Activated CD8-positive, alpha-beta memory T cell treated with anti-CD3 and anti-CD28 coated beads, Interleukin-2, amount 50 U/mL, for 4 hours (primary cell): ENCODE results near the gene CDK2.

Experiments
- DNase-seq: peaks from one replicate; pipeline ENCODE4 v3.0.0-alpha.2; 2020

Gene CDK2

GRCh38 chr12:56017181-56017580 is 50.6 kb downstream of the CDK2 start:
- no peak for DNase-seq

DNA sequence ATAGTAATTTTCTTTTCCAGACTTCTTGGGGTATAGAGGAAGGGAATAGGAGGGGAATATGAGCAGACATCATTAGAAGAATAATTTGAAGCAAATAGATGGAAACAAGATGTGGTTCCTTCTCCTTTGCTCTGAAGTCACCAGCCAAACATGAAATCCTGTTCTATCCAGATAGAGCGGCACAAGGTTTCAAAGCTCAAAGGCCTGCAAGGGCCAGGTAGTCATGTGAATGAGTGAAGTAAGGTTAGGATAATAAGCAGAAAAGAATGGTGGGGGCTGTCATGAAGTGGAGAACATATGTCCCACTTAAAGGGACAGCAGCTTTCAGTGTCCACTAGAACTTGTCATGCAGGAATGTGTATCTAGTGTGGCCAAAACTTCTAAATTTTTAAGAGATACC is 51.7 kb downstream of the CDK2 start:
- DNase-seq = no peak

DNA sequence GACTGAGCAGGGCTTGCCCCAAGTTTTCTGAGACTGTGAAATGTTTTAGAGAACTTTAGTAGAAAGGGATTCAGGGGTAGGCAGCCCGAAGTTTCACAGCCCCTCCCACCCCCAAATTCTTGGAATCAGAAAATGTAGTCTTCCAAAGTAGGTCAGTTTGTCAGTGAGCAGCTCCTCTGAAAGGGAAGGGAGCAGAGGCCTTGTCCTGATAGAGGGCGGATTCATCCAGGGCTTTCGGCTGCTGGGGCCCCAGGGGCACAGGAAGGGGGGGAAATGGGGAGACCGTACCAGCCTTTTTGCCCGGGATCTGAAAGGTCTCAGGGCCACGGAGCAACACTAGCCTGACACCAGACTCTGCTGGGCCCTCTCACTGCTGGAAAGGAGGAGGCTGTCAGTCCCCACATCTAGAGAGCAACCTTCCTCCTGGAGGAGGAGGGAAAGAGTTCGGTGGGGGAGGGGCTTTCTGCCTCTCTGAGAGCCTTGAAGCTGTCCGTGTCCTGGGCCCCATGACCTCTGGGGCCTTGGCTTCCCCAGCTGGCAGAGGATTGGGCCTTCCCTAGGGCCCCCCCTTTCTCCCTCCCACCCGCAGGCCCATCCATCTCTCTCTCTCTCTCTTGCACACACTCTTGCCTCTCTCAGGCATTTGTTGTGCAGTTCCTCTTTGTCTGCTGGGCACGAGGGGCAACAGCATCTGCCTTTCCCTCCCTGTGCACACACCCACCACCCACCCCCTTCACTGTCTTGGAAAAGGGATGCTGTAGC is 54.0 kb downstream of the CDK2 start, which contains the start of gene IKZF4:
IKZF4 (plus strand) TSS at position 621 of the 762 bp plus-strand sequence. CDS start 451 bp downstream, outside the sequence.
- no peak for DNase-seq

DNA sequence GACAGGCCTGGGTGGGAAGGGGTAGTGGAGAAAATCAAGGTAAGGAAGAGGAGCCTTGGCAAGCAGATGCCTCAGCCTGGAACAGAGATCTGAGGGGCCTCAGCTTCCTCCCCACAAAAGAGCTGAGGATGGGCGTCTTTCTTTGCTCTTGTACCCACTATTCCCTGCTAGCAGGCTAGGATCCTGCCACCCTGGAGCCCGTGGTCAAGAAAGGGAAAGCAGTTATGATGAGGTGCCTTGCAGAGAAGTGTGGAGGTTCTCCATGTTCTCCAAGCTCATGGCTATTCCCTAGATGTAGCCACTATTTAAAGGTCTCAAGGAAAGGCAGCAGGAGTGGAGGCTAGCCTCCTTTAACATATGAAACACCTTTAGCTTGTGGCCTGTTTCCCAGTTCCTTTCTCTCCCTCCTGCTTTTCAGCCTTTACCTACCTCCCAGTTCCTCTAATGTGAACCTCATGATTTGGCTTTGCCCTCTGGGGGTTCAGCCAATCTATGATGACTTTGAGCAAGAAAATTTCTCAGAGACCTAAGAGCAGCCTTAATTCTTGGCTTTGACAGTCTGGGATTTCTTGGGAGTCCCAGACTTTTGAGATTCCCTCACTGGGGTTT is 55.4 kb downstream of the CDK2 start:
- DNase-seq = no peak
